CD4-positive, alpha-beta T cell treated with Interleukin-4 for 1 hour (primary cell): ENCODE results near the gene HAPLN1.

Experiments used
- DNase-seq, 2 donors: peaks; one replicate each; pipeline ENCODE4 v3.0.0-alpha.2; 2020 to 2022

The HAPLN1 gene

GRCh38 chr5:83636156-83636555 is 84.5 kb downstream of the HAPLN1 start:
- DNase-seq: no peak

GRCh38 chr5:83633285-83633684 is 87.4 kb downstream of the HAPLN1 start:
- no peak for DNase-seq

- no peak for DNase-seq
These were observed 87.8 kb downstream of the HAPLN1 start for GRCh38 chr5:83632874-83633273.

DNA sequence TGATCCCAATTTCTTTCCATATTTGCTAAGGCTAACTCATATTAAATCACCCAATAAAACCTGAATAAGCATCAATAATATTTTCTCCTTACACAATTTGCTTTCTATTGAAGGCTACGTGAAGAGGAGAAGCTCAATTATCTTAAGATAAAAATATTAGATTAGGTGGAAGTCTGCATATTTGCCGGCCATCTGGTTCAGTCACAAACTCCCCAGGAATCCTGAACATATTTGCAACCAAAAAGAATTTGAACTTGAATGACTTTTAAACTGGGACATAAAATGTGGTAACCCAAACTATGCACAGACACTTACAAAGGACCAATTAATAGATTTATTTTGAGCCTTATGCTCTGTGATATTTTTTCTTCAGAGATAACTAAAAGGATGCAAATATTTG is 92.3 kb downstream of the HAPLN1 start:
- DNase-seq: no peak

- no peak for DNase-seq
These were observed 105.8 kb downstream of the HAPLN1 start for GRCh38 chr5:83614841-83615240.

DNA sequence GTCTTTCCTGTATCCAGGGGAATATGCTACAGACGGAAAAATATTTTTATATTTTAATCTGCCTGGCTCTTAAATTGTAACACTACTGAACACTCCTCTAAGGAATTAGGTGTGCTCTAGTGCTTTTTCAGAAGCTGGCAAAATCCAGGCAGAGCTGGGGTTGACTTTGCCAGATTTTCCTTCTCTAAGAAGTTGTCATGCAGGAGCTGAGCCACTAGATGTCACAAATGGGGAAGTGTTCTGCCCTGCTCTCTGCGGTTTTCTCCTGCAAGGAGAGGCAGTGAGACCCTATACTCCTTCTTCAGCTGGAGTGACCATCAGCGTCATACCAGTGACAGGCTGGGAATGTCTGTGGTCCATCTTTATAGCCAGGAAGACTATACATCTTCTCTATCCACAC is 112.5 kb downstream of the HAPLN1 start:
- DNase-seq: no peak

GRCh38 chr5:83595217-83595616 is 125.4 kb downstream of the HAPLN1 start:
- DNase-seq: no peak

- no peak for DNase-seq
These were observed 129.7 kb downstream of the HAPLN1 start for GRCh38 chr5:83590966-83591365.

- DNase-seq: no peak
These were observed 130.9 kb downstream of the HAPLN1 start for GRCh38 chr5:83589786-83590185.
